Loucy (cell line): ENCODE results near the gene SDK2.

Experiments
- H2AFZ ChIP-seq: fragments of 200-600 bp; sonication (generic); 2 replicates; pipeline ENCODE4 v1.6.0; 2016; ENCODE audit warnings: antibody characterized with exemption, mild to moderate bottlenecking, low read length, moderate library complexity
- H3F3A ChIP-seq: fragments of 200-600 bp; 2 replicates; pipeline ENCODE4 v1.6.0; 2016; ENCODE audit warnings: antibody characterized with exemption, low read depth, mild to moderate bottlenecking
- H3K27me3 ChIP-seq: fragments of 200-600 bp; sonication (generic); 2 replicates; pipeline ENCODE4 v1.6.1; 2014; ENCODE audit warnings: low read length, mild to moderate bottlenecking; ENCODE audit not compliant: insufficient read depth, poor library complexity, severe bottlenecking
- H3K36me3 ChIP-seq: fragments of 200-600 bp; sonication (generic); 2 replicates; pipeline ENCODE4 v1.6.1; 2016; ENCODE audit warnings: low read length; ENCODE audit not compliant: insufficient read depth
- H3K4me1 ChIP-seq: fragments of 200-600 bp; sonication (generic); 2 replicates; pipeline ENCODE4 v1.5.1; 2014; ENCODE audit warnings: low read length, mild to moderate bottlenecking; ENCODE audit not compliant: insufficient read depth, poor library complexity, severe bottlenecking
- H3K4me2 ChIP-seq: fragments of 200-600 bp; sonication (generic); 2 replicates; pipeline ENCODE4 v1.6.0; 2014; ENCODE audit warnings: antibody characterized with exemption, low read length, low read depth, mild to moderate bottlenecking; ENCODE audit not compliant: poor library complexity, severe bottlenecking
- H3K4me3 ChIP-seq: fragments of 200-600 bp; sonication (generic); 2 replicates; pipeline ENCODE4 v1.5.1; 2014; ENCODE audit warnings: low read length, mild to moderate bottlenecking, mixed read lengths; ENCODE audit not compliant: poor library complexity, severe bottlenecking
- H3K79me2 ChIP-seq: fragments of 200-600 bp; sonication (generic); 2 replicates; pipeline ENCODE4 v1.6.1; 2014; ENCODE audit warnings: low read length; ENCODE audit not compliant: insufficient read depth
- H3K9ac ChIP-seq: fragments of 200-600 bp; sonication (generic); 2 replicates; pipeline ENCODE4 v1.6.0; 2014; ENCODE audit warnings: mild to moderate bottlenecking, low read depth, low read length, moderate library complexity; ENCODE audit not compliant: poor library complexity, severe bottlenecking
- H3K9me2 ChIP-seq: fragments of 200-600 bp; sonication (generic); replicated peaks from 2 replicates; pipeline ENCODE4 v1.6.1; 2016; ENCODE audit warnings: low read depth, low read length, mixed read lengths
- H3K9me3 ChIP-seq: fragments of 200-600 bp; sonication (generic); 2 replicates; pipeline ENCODE4 v1.6.1; 2014; ENCODE audit warnings: mild to moderate bottlenecking, antibody characterized with exemption, low read length, low read depth; ENCODE audit not compliant: insufficient read depth
- H4K20me1 ChIP-seq: fragments of 200-600 bp; sonication (generic); 2 replicates; pipeline ENCODE4 v1.6.0; 2014; ENCODE audit warnings: antibody characterized with exemption, low read length, mild to moderate bottlenecking; ENCODE audit not compliant: insufficient read depth, poor library complexity, severe bottlenecking
- CTCF ChIP-seq: fragments of 200-600 bp; sonication (generic); conservative IDR thresholded peaks from 2 replicates; pipeline ENCODE4 v1.5.1; 2014; ENCODE audit warnings: mild to moderate bottlenecking, antibody characterized with exemption, low read length
- EZH2phosphoT487 ChIP-seq: fragments of 200-600 bp; IDR thresholded peaks from 2 replicates; pipeline ENCODE4 v1.6.1; 2018; ENCODE audit warnings: antibody characterized with exemption, mild to moderate bottlenecking, moderate library complexity, borderline replicate concordance

The SDK2 gene

GRCh38 chr17:73638556-73638955 is 5.7 kb downstream of the SDK2 start:
- Histone ChIP-seq H3F3A (no peaks in the 10 kb centered on the region), H3K9ac (no peak overlapping the region), H3K27me3 (no peaks in the 10 kb centered on the region), H3K4me3 (no peak overlapping the region), H4K20me1 (peaks cover 18% of the 10 kb centered on the region), H3K79me2 (peaks cover 97% of the 10 kb centered on the region), H3K36me3 (no peaks in the 10 kb centered on the region), H3K9me2 (no peaks in the 10 kb centered on the region), H2AFZ (no peak overlapping the region), H3K4me2 (peak overlapping the region; percentile 41), H3K9me3 (no peaks in the 10 kb centered on the region), H3K4me1 (peaks cover 25% of the 10 kb centered on the region)
- TF ChIP-seq EZH2phosphoT487 (no peak), CTCF (no peak)

GRCh38 chr17:73637866-73638265 is 6.4 kb downstream of the SDK2 start:
- Histone ChIP-seq H3K4me3 (no peak overlapping the region), H3F3A (no peaks in the 10 kb centered on the region), H3K4me1 (peaks cover 23% of the 10 kb centered on the region), H3K27me3 (no peaks in the 10 kb centered on the region), H3K9me2 (no peaks in the 10 kb centered on the region), H3K9me3 (no peaks in the 10 kb centered on the region), H3K79me2 (peaks cover 96% of the 10 kb centered on the region), H3K36me3 (no peaks in the 10 kb centered on the region), H3K4me2 (peak overlapping the region; percentile 41), H3K9ac (no peak overlapping the region), H2AFZ (no peak overlapping the region), H4K20me1 (peaks cover 18% of the 10 kb centered on the region)
- no peak for TF ChIP-seq EZH2phosphoT487

GRCh38 chr17:73635101-73635817 is 9.0 kb downstream of the SDK2 start:
- H3K27me3 ChIP-seq, result no peaks in the 10 kb centered on the region
- H2AFZ ChIP-seq, result no peak overlapping the region

More at GRCh38 chr17:73635101-73635817, 9.0 kb downstream of the SDK2 start:
- Histone ChIP-seq H3K4me1 (peaks cover 16% of the 10 kb centered on the region), H3K36me3 (no peaks in the 10 kb centered on the region), H3K9me3 (no peaks in the 10 kb centered on the region), H4K20me1 (peaks cover 13% of the 10 kb centered on the region), H3K9me2 (no peaks in the 10 kb centered on the region), H3K9ac (no peak overlapping the region), H3K79me2 (peaks cover 95% of the 10 kb centered on the region; the same call in 1 of the 2 replicates), H3K4me3 (no peak overlapping the region), H3K4me2 (peak overlapping the region; percentile 8), H3F3A (no peaks in the 10 kb centered on the region)
- TF ChIP-seq CTCF (no peak), EZH2phosphoT487 (no peak)
